Gastrocnemius medialis (tissue), 4 donors: ENCODE results near the gene ZNF592. TPM values are rescaled to one million over a fixed set of nuclear protein-coding genes. Genes with fewer than 3 reads are reported as not detected.
"Not testable (repeated sequence)": the region's sequence is repeated elsewhere in the genome, so short reads cannot be mapped to it uniquely, and the experiment has no call there.

Experiments
- ATAC-seq, 2 donors: fragments of 150-250 bp; one replicate each; pipeline ENCODE4 v1.9.1; 2016
- DNase-seq, 2 donors: peaks; one replicate each; pipeline ENCODE4 v3.0.0-alpha.2; 2019
- H3K27ac ChIP-seq, 4 donors: fragments of 200-600 bp; sonication (generic); 1 replicate in 1 of 4; 2 replicates in 3 of 4; pipeline ENCODE4 v1.5.1; 2016 to 2018; ENCODE audit warnings: mild to moderate bottlenecking in 2 of 4, moderate library complexity in 1 of 4
- H3K27me3 ChIP-seq, 3 donors: fragments of 200-600 bp; sonication (generic) in 2 of 3; 1 replicate in 1 of 3; 2 replicates in 2 of 3; pipeline versions ENCODE4 v1.5.1 to v1.6.0; 2016 to 2019; ENCODE audit warnings: mild to moderate bottlenecking in 1 of 3, moderate library complexity in 1 of 3
- H3K36me3 ChIP-seq, 2 donors: fragments of 200-600 bp; sonication (generic) in 1 of 2; one replicate each; pipeline ENCODE4 v1.5.1; 2017 to 2018
- H3K4me1 ChIP-seq, 2 donors: fragments of 200-600 bp; sonication (generic) in 1 of 2; one replicate each; pipeline ENCODE4 v1.5.1; 2016 to 2017; ENCODE audit warnings: mild to moderate bottlenecking in 2 of 2
- H3K4me3 ChIP-seq, 4 donors: fragments of 200-600 bp; sonication (generic) in 3 of 4; 1 replicate in 1 of 4; 2 replicates in 3 of 4; pipeline ENCODE4 v1.5.1; 2016 to 2019; ENCODE audit warnings: mild to moderate bottlenecking in 2 of 4
- H3K9me3 ChIP-seq, 3 donors: fragments of 200-600 bp; sonication (generic) in 2 of 3; 1 replicate in 1 of 3; 2 replicates in 2 of 3; pipeline ENCODE4 v1.5.1; 2016 to 2019
- POLR2A ChIP-seq, 2 donors: fragments of 450-650 bp; IDR thresholded peaks; one replicate each; pipeline ENCODE4 v1.6.1; 2017; ENCODE audit warnings: antibody characterized with exemption in 2 of 2, mild to moderate bottlenecking in 2 of 2, moderate library complexity in 2 of 2
- in situ Hi-C, 4 donors: fragments of 200-750 bp; cut with MboI; loops; one replicate each; pipeline versions ENCODE4 v1.15.0 to v1.8.0; 2017; ENCODE audit warnings: low sequenced_read_pairs in 4 of 4
- intact Hi-C: fragments of 100-400 bp; cut with DNase I; formaldehyde crosslinking; loops from one replicate; pipeline ENCODE4 v1.15.1; 2023; ENCODE audit warnings: low total_unique reads
- total RNA-seq, 4 donors: library from RNA; depleted of rRNA; stranded (reverse); fragments of >200 nt; gene quantifications; one replicate each; pipeline versions ENCODE4 v1.1.0 to v1.2.3, GENCODE V29; 2016
- TF ChIP-seq, protein P1 (sequence below), 5 experiments: fragments of 450-650 bp in 3 of 5; fragments of 200-600 bp in 2 of 5; sonication (generic) in 2 of 5; IDR thresholded peaks in 4 of 5; conservative IDR thresholded peaks in 1 of 5; 1 replicate in 4 of 5; 2 replicates in 1 of 5; pipeline ENCODE4 v1.5.1; 2016 to 2019; ENCODE audit warnings: antibody characterized with exemption in 5 of 5, mild to moderate bottlenecking in 3 of 5, moderate library complexity in 3 of 5

Gene ZNF592
- total RNA-seq, 4 donors from 2014 or later = 30.0 to 49.2 (median 33.8) TPM

DNA sequence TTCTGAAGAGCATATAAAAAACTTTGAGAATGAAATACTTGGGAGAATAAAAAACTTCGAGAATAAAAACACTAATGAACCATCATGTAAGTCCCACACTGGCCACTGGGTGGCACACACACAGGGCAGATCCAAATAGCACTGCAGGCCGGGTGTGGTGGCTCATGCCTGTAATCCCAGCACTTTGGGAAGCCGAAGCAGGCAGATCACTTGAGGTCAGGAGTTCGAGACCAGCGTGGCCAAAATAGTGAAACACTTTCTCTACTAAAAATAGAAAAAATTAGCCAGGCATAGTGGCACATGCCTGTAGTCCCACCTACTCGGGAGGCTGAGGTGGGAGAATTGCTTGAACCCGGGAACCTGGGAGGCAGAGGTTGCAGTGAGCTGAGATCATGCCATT, 97.2 kb downstream of the ZNF592 start:
- not testable (repeated sequence) for H3K27me3 ChIP-seq, H3K4me3 ChIP-seq, H3K9me3 ChIP-seq, ATAC-seq
- Histone ChIP-seq H3K36me3 (peaks cover 0 to 18% of the 10 kb centered on the region in 2 donors), H3K27ac (peak overlapping the region; percentile 94 to 99 (median 96)), H3K4me1 (peaks cover 35 to 52% of the 10 kb centered on the region in 2 donors)
- peak in 1 of 2 donors; percentile 80 for DNase-seq
- in situ Hi-C loops = loop anchor here in 1 of 4 donors (5.0 kb wide), 1 partner anchor 82 kb away; no protein-coding TSS in a partner anchor
- TF ChIP-seq, protein P1, sequence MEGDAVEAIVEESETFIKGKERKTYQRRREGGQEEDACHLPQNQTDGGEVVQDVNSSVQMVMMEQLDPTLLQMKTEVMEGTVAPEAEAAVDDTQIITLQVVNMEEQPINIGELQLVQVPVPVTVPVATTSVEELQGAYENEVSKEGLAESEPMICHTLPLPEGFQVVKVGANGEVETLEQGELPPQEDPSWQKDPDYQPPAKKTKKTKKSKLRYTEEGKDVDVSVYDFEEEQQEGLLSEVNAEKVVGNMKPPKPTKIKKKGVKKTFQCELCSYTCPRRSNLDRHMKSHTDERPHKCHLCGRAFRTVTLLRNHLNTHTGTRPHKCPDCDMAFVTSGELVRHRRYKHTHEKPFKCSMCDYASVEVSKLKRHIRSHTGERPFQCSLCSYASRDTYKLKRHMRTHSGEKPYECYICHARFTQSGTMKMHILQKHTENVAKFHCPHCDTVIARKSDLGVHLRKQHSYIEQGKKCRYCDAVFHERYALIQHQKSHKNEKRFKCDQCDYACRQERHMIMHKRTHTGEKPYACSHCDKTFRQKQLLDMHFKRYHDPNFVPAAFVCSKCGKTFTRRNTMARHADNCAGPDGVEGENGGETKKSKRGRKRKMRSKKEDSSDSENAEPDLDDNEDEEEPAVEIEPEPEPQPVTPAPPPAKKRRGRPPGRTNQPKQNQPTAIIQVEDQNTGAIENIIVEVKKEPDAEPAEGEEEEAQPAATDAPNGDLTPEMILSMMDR (IDR thresholded peaks at IDR 0.05 in 4 of 5, conservative IDR thresholded peaks at IDR 0.05 in 1 of 5) = peak; percentile 78 to 84 (median 80)
- intact Hi-C loops = loop anchor here (5.0 kb wide), 1 partner anchor 82 kb away; no protein-coding TSS in a partner anchor

DNA sequence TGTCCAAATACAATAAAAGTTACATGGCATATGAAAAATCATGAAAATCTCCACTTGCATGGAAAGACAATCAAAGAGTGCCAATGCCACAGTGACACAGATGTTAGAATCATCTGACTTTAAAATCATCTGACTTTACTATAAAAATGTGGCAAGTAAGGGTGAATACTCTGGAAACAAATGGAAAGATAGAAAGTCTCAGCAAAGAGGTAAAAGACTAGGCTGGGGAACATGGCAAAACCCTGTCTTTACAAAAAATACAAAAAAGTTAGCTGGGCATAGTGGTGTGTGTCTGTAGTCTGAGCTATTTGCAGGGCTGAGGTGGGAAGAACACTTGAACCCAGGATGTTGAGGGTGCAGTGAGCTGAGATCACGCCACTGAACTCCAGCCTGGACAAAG, 97.9 kb downstream of the ZNF592 start:
- in situ Hi-C loops = loop anchor here in 1 of 4 donors (5.0 kb wide), 1 partner anchor 81 kb away; no protein-coding TSS in a partner anchor
- ATAC-seq (no peak), DNase-seq (no peak)
- Histone ChIP-seq H3K4me3 (no peak overlapping the region), H3K4me1 (peaks cover 30 to 56% of the 10 kb centered on the region in 2 donors), H3K36me3 (peaks cover 0 to 18% of the 10 kb centered on the region in 2 donors), H3K27me3 (no peaks in the 10 kb centered on the region), H3K27ac (peak overlapping the region; percentile 94 to 99 (median 96)), H3K9me3 (no peaks in the 10 kb centered on the region)
- intact Hi-C loops = loop anchor here (5.0 kb wide), 1 partner anchor 81 kb away; no protein-coding TSS in a partner anchor
- TF ChIP-seq, protein P1 (IDR thresholded peaks at IDR 0.05 in 4 of 5, conservative IDR thresholded peaks at IDR 0.05 in 1 of 5) = no peak
- no peak for TF ChIP-seq POLR2A (IDR thresholded peaks at IDR 0.05)

DNA sequence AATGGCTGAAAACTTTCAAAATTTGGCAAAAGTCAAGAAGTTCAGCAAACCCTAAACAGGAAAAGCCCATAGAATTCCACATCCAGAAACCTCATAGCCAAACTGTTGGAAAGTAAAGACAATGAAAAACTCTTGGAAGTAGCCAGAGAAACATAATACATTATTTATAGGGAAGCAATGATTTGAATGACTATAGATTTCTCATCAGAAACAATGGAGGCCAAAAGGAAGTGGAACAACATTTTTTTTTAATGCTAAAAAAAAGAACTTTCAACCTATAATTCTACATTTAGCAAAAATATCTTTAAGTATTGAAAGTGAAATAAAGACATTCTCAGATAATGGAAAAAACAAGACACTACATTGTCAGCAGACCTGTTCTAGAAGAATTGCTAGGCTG, 99.0 kb downstream of the ZNF592 start:
- TF ChIP-seq POLR2A (IDR thresholded peaks at IDR 0.05) = no peak
- TF ChIP-seq, protein P1 (IDR thresholded peaks at IDR 0.05 in 4 of 5, conservative IDR thresholded peaks at IDR 0.05 in 1 of 5) = no peak
- in situ Hi-C loops (loop anchor here in 1 of 4 donors (5.0 kb wide), 1 partner anchor 80 kb away; no protein-coding TSS in a partner anchor), intact Hi-C loops (loop anchor here (5.0 kb wide), 1 partner anchor 80 kb away; no protein-coding TSS in a partner anchor)

DNA sequence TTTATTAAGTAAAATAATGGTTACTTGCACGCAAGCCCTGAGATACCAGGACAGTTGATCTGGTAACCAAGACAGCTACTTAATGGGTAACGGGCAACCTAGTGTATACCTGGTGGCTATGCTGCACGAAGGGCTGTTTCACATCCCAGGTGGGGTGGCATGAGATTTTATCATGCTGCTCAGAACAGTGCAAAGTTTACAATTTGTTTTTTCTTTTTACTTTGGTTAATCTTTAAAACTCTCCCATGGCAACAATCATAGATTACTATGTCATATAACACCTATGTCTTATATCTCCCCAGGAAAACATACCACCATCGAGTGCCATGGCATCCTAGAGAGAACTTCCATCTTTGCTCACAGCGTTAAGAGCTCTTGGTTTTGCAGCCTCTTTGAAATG, 103.8 kb downstream of the ZNF592 start:
- peak overlapping the region; percentile 76 to 86 (median 80) for H3K27ac ChIP-seq
- intact Hi-C loops = no loop called here
- DNase-seq = no peak
- no peak overlapping the region for H3K4me3 ChIP-seq
- peaks cover 39 to 50% of the 10 kb centered on the region in 2 donors for H3K4me1 ChIP-seq
- in situ Hi-C loops = no loop called here
- no peaks in the 10 kb centered on the region for H3K27me3 ChIP-seq
- H3K36me3 ChIP-seq = peaks cover 0 to 33% of the 10 kb centered on the region in 2 donors
- TF ChIP-seq, protein P1 (IDR thresholded peaks at IDR 0.05 in 4 of 5, conservative IDR thresholded peaks at IDR 0.05 in 1 of 5) = no peak
- no peak for TF ChIP-seq POLR2A (IDR thresholded peaks at IDR 0.05)
- H3K9me3 ChIP-seq = no peaks in the 10 kb centered on the region
- no peak for ATAC-seq

More for the DNA sequence above, 99.0 kb downstream of the ZNF592 start:
- H3K4me1 ChIP-seq = peaks cover 20 to 47% of the 10 kb centered on the region in 2 donors
- H3K9me3 ChIP-seq = no peaks in the 10 kb centered on the region
- no peaks in the 10 kb centered on the region for H3K27me3 ChIP-seq
- ATAC-seq (no peak), DNase-seq (no peak)
- H3K36me3 ChIP-seq = peaks cover 0 to 23% of the 10 kb centered on the region in 2 donors
- no peak overlapping the region for H3K4me3 ChIP-seq
- H3K27ac ChIP-seq = peak overlapping the region; percentile 94 to 99 (median 96)
